ENCODE data around the gene RGS17. TPM values are rescaled to one million over a fixed set of nuclear protein-coding genes. Genes with fewer than 3 reads are reported as not detected.
"Not testable (repeated sequence)": the region's sequence is repeated elsewhere in the genome, so short reads cannot be mapped to it uniquely, and the experiment has no call there.

RGS17 gene
- total RNA-seq, 1 experiment from 2014 or later: 3.2 TPM

GRCh38 chr6:153117986-153118879, 12.8 kb downstream of the RGS17 start:
- Mint-ChIP-seq H3K36me3 (ENCODE audit: insufficient read depth in 1 of 3, low read depth in 3 of 3) (peaks cover 14 to 15% (median 15%) of the 10 kb centered on the region in 3 experiments), H3K9me3 (peaks cover 14 to 17% of the 10 kb centered on the region in 2 experiments)
- WGBS (ENCODE audit: extremely low coverage, insufficient read length, low lambda C conversion rate): no CpG with 5 or more reads among the region's 3 CpGs

GRCh38 chr6:153111082-153111481, 20.0 kb downstream of the RGS17 start:
- not testable (repeated sequence) for H3K79me1 ChIP-seq (ENCODE audit: insufficient read depth, low read depth, low read length, poor library complexity, severe bottlenecking); H3K14ac ChIP-seq (ENCODE audit: insufficient read depth, low read length); H3K9me3 ChIP-seq (ENCODE audit: control insufficient read depth, low read depth, low read length); H2BK15ac ChIP-seq (ENCODE audit: low read depth, low read length); H4K8ac ChIP-seq (replicated peaks; ENCODE audit: insufficient read length, low read depth, low read length); H4K20me1 ChIP-seq (ENCODE audit: control insufficient read depth, insufficient read depth, insufficient read length); H3K9ac ChIP-seq (ENCODE audit: extremely low read depth, insufficient read length, low read length); H4K91ac ChIP-seq (ENCODE audit: insufficient read length, low read depth, low read length); H2BK120ac ChIP-seq (ENCODE audit: low read depth, low read length, poor library complexity, severe bottlenecking); H3K56ac ChIP-seq (ENCODE audit: insufficient read length, low read depth, low read length); H3T11ph ChIP-seq (ENCODE audit: low read length); H2BK5ac ChIP-seq (ENCODE audit: insufficient read length, low read length); H2AK5ac ChIP-seq (ENCODE audit: insufficient read length, low read length); H2BK20ac ChIP-seq (ENCODE audit: low read depth, low read length, poor library complexity, severe bottlenecking); H2BK12ac ChIP-seq (ENCODE audit: insufficient read length, low read depth, low read length); H3K18ac ChIP-seq (ENCODE audit: insufficient read length, low read depth, low read length); H3K4me2 ChIP-seq (ENCODE audit: insufficient read depth, insufficient read length, low read length); H3K4ac ChIP-seq (ENCODE audit: low read depth, low read length); H3K27ac ChIP-seq (ENCODE audit: insufficient read length, low read depth, low read length); H3K23me2 ChIP-seq (ENCODE audit: insufficient read length, low read depth, low read length, poor library complexity, severe bottlenecking); H3K79me2 ChIP-seq (ENCODE audit: insufficient read depth, low read length); H3K23ac ChIP-seq (ENCODE audit: insufficient read length, low read depth, low read length); H3K4me3 Mint-ChIP-seq; H3K27me3 ChIP-seq (ENCODE audit: insufficient read depth, low read length); H3K4me1 ChIP-seq (ENCODE audit: insufficient read depth, low read length); H3K27me3 Mint-ChIP-seq (ENCODE audit: low read depth); H4K5ac ChIP-seq (ENCODE audit: insufficient read length, low read depth, low read length); H2AFZ ChIP-seq (ENCODE audit: low read length)
- Mint-ChIP-seq H3K27ac (peak overlapping the region in 2 of 3 experiments; percentile 78 to 87; a peak in 3 of 7 replicates), H3K9me3 (peaks cover 31 to 33% of the 10 kb centered on the region in 2 experiments), H3K36me3 (ENCODE audit: insufficient read depth in 1 of 3, low read depth in 3 of 3) (peaks cover 22 to 34% (median 25%) of the 10 kb centered on the region in 3 experiments), H3K4me1 (peaks cover 14 to 16% of the 10 kb centered on the region in 2 experiments)
- no CpG with 5 or more reads among the region's 9 CpGs for WGBS (ENCODE audit: extremely low coverage, insufficient read length, low lambda C conversion rate)
- DNase-seq: peak; percentile 72

More at GRCh38 chr6:153117986-153118879, 12.8 kb downstream of the RGS17 start:
- no peak overlapping the region for H2AFZ ChIP-seq (ENCODE audit: low read length)
- no peak overlapping the region for H4K91ac ChIP-seq (ENCODE audit: insufficient read length, low read depth, low read length)
- no peaks in the 10 kb centered on the region for H3K79me1 ChIP-seq (ENCODE audit: insufficient read depth, low read depth, low read length, poor library complexity, severe bottlenecking)
- H3K18ac ChIP-seq (ENCODE audit: insufficient read length, low read depth, low read length): no peak overlapping the region
- no peak overlapping the region for H2BK5ac ChIP-seq (ENCODE audit: insufficient read length, low read length)
- TF ChIP-seq CTCF (conservative IDR thresholded peaks at IDR 0.05): no peak
- Mint-ChIP-seq H3K27ac (no peak overlapping the region), H3K27me3 (ENCODE audit: low read depth) (no peaks in the 10 kb centered on the region), H3K4me1 (no peaks in the 10 kb centered on the region), H3K4me3 (no peak overlapping the region)
- H3K4me2 ChIP-seq (ENCODE audit: insufficient read depth, insufficient read length, low read length): no peak overlapping the region
- no peak overlapping the region for H2BK12ac ChIP-seq (ENCODE audit: insufficient read length, low read depth, low read length)
- no peak overlapping the region for H2BK15ac ChIP-seq (ENCODE audit: low read depth, low read length)
- no peak overlapping the region for H3K14ac ChIP-seq (ENCODE audit: insufficient read depth, low read length)
- H4K20me1 ChIP-seq (ENCODE audit: control insufficient read depth, insufficient read depth, insufficient read length): no peaks in the 10 kb centered on the region
- H3K56ac ChIP-seq (ENCODE audit: insufficient read length, low read depth, low read length): no peak overlapping the region
- no peak overlapping the region for H3T11ph ChIP-seq (ENCODE audit: low read length)
- no peak overlapping the region for H2BK120ac ChIP-seq (ENCODE audit: low read depth, low read length, poor library complexity, severe bottlenecking)
- H2AK5ac ChIP-seq (ENCODE audit: insufficient read length, low read length): no peak overlapping the region
- no peak overlapping the region for H3K27ac ChIP-seq (ENCODE audit: insufficient read length, low read depth, low read length)
- no peak overlapping the region for H3K9ac ChIP-seq (ENCODE audit: extremely low read depth, insufficient read length, low read length)
- no peak overlapping the region for H4K8ac ChIP-seq (replicated peaks; ENCODE audit: insufficient read length, low read depth, low read length)
- no peak overlapping the region for H3K23ac ChIP-seq (ENCODE audit: insufficient read length, low read depth, low read length)
- H4K5ac ChIP-seq (ENCODE audit: insufficient read length, low read depth, low read length): no peak overlapping the region
- no peaks in the 10 kb centered on the region for H3K23me2 ChIP-seq (ENCODE audit: insufficient read length, low read depth, low read length, poor library complexity, severe bottlenecking)
- DNase-seq: no peak
- H2BK20ac ChIP-seq (ENCODE audit: low read depth, low read length, poor library complexity, severe bottlenecking): no peak overlapping the region
- no peaks in the 10 kb centered on the region for H3K27me3 ChIP-seq (ENCODE audit: insufficient read depth, low read length)
- H3K9me3 ChIP-seq (ENCODE audit: control insufficient read depth, low read depth, low read length): no peaks in the 10 kb centered on the region
- no peaks in the 10 kb centered on the region for H3K4me1 ChIP-seq (ENCODE audit: insufficient read depth, low read length)
- no peak overlapping the region for H3K4ac ChIP-seq (ENCODE audit: low read depth, low read length)
- no peaks in the 10 kb centered on the region for H3K79me2 ChIP-seq (ENCODE audit: insufficient read depth, low read length)
